Aorta (tissue), 5 donors: Measurements from ENCODE around the gene ARL5A. TPM values are rescaled to one million over a fixed set of nuclear protein-coding genes. Genes with fewer than 3 reads are reported as not detected.

Experiments used
- ATAC-seq: fragments of 200-7000 bp; cut with Tn5 transposase; one replicate; pipeline ENCODE4 v1.9.1; 2022; ENCODE audit warnings: moderate library complexity; ENCODE audit not compliant: low FRiP score
- DNase-seq, 2 donors: peaks; one replicate each; pipeline ENCODE4 v3.0.0-alpha.2; 2020
- H3K27ac ChIP-seq, 2 donors: one replicate each; pipeline ENCODE4 v1.5.1; 2013; ENCODE audit warnings: low read length in 2 of 2, mild to moderate bottlenecking in 2 of 2, moderate library complexity in 2 of 2, control low read depth in 1 of 2, inconsistent platforms in 1 of 2, low read depth in 1 of 2
- H3K27me3 ChIP-seq, 2 donors: one replicate each; pipeline ENCODE4 v1.6.1; 2013; ENCODE audit warnings: control low read depth in 1 of 2, low read length in 1 of 2, mild to moderate bottlenecking in 1 of 2, moderate library complexity in 1 of 2; ENCODE audit not compliant: insufficient read depth in 2 of 2, control insufficient read depth in 1 of 2
- H3K36me3 ChIP-seq, 2 donors: one replicate each; pipeline ENCODE4 v1.6.1; 2013; ENCODE audit warnings: control low read depth in 1 of 2, low read length in 1 of 2, mild to moderate bottlenecking in 1 of 2; ENCODE audit not compliant: insufficient read depth in 2 of 2, control insufficient read depth in 1 of 2
- H3K4me1 ChIP-seq, 2 donors: one replicate each; pipeline ENCODE4 v1.6.1; 2013; ENCODE audit warnings: low read length in 2 of 2, control low read depth in 1 of 2, mild to moderate bottlenecking in 1 of 2, moderate library complexity in 1 of 2; ENCODE audit not compliant: insufficient read depth in 2 of 2, control insufficient read depth in 1 of 2
- H3K4me3 ChIP-seq, 2 donors: one replicate each; pipeline ENCODE4 v1.5.1; 2013; ENCODE audit warnings: low read length in 2 of 2, control low read depth in 1 of 2, mild to moderate bottlenecking in 1 of 2
- H3K9me3 ChIP-seq: one replicate; pipeline ENCODE4 v1.6.1; 2013; ENCODE audit warnings: mild to moderate bottlenecking, low read length; ENCODE audit not compliant: control insufficient read depth
- WGBS, 2 donors: extraction: QIAGEN DNeasy Blood & Tissue Kit; methylation state at CpG; one replicate each; pipeline ENCODE4 v1.1.7; 2013; 5-methylcytosine and 5-hydroxymethylcytosine counted together
- intact Hi-C, 2 donors: fragments of 100-400 bp; cut with DNase I; formaldehyde crosslinking; loops; one replicate each; pipeline versions ENCODE4 v1.14.2 to v1.15.0; 2022
- polyA plus RNA-seq, 2 donors: library from polyadenylated mRNA; stranded (reverse); fragments of 200-250 nt; gene quantifications; one replicate each; pipeline ENCODE4 v1.2.3, GENCODE V29; 2013
- total RNA-seq, 2 donors: library from RNA; stranded (reverse); fragmentation: NEBNext Ultra II Directional; extraction: Animal tissue kit (Norgen Biotek cat#: 25700); gene quantifications; one replicate each; pipeline ENCODE4 v1.2.1, GENCODE V29; 2021
- donor health status: healthy with polysubstance abuse.
- donor health status: Bipolar disorder and iron deficiency.
- donor health status: DM: no; HTN: no; CAD: no.
- donor health status: DM: no; HTN: no; CAD: no.
- donor health status: DM: yes; HTN: yes; CAD: no.

The ARL5A gene
- total and polyA plus RNA-seq, 4 donors: 19.1 to 95.9 (median 77.8) TPM

GRCh38 chr2:151844211-151844896 is 16.1 kb upstream of the ARL5A start:
- intact Hi-C loops: no loop called here
- Histone ChIP-seq H3K36me3 (no peaks in the 10 kb centered on the region), H3K4me3 (no peak overlapping the region), H3K4me1 (peaks cover 2 to 3% of the 10 kb centered on the region in 2 donors), H3K27me3 (no peaks in the 10 kb centered on the region), H3K9me3 (no peaks in the 10 kb centered on the region), H3K27ac (peak overlapping the region; percentile 20 to 87)
- ATAC-seq (peak; percentile 49), DNase-seq (no peak)
- WGBS, 2 donors: 28 to 33% methylated on average over 6 of the region's 6 CpGs

GRCh38 chr2:151843691-151844061 is 15.5 kb upstream of the ARL5A start:
- 0 to 6% methylated on average over 1 of the region's 1 CpG for WGBS, 2 donors

GRCh38 chr2:151842830-151843690 is 14.8 kb upstream of the ARL5A start:
- no peak for DNase-seq
- intact Hi-C loops: no loop called here

More at GRCh38 chr2:151843691-151844061, 15.5 kb upstream of the ARL5A start:
- Histone ChIP-seq H3K36me3 (no peaks in the 10 kb centered on the region), H3K9me3 (no peaks in the 10 kb centered on the region), H3K4me1 (peaks cover 2 to 3% of the 10 kb centered on the region in 2 donors), H3K4me3 (no peak overlapping the region), H3K27ac (peak overlapping the region; percentile 13 to 87), H3K27me3 (no peaks in the 10 kb centered on the region)
- ATAC-seq: peak; percentile 62
- no peak for DNase-seq
- intact Hi-C loops: no loop called here

DNA sequence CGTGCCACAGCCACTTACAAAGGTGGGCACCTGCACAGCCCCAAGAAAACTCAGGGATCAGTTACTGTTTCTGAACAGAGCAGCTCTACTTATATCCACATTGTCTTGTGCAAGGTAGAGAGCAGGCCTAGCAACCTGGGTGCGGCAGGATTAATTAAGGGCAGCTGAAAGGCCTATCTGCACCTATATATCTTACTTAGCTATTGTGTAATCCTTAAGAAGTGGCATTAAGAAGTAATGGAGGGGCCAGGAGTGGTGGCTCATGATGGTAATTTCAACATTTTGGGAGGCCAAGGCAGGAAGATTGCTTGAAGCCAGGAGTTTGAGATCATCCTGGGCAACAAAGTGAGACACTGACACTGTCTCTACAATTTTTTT is 12.8 kb upstream of the ARL5A start:
- Histone ChIP-seq H3K27ac (no peak overlapping the region), H3K4me1 (peaks cover 2 to 3% of the 10 kb centered on the region in 2 donors), H3K9me3 (no peaks in the 10 kb centered on the region), H3K27me3 (no peaks in the 10 kb centered on the region), H3K36me3 (no peaks in the 10 kb centered on the region), H3K4me3 (no peak overlapping the region)
- WGBS, 2 donors: 95 to 100% methylated on average over 2 of the region's 2 CpGs
- intact Hi-C loops: no loop called here
- ATAC-seq: no peak
- no peak for DNase-seq

More at GRCh38 chr2:151842830-151843690, 14.8 kb upstream of the ARL5A start:
- Histone ChIP-seq H3K27ac (peak overlapping the region; percentile 13 to 82), H3K36me3 (no peaks in the 10 kb centered on the region), H3K4me3 (no peak overlapping the region), H3K9me3 (no peaks in the 10 kb centered on the region), H3K27me3 (no peaks in the 10 kb centered on the region), H3K4me1 (peaks cover 2 to 3% of the 10 kb centered on the region in 2 donors)
- no peak for ATAC-seq
- 66 to 69% methylated on average over 8 of the region's 8 CpGs for WGBS, 2 donors

- no peaks in the 10 kb centered on the region for H3K36me3 ChIP-seq
- no peaks in the 10 kb centered on the region for H3K27me3 ChIP-seq
- H3K4me3 ChIP-seq: no peak overlapping the region
- H3K27ac ChIP-seq: no peak overlapping the region
- peaks cover 2 to 3% of the 10 kb centered on the region in 2 donors for H3K4me1 ChIP-seq
- no peaks in the 10 kb centered on the region for H3K9me3 ChIP-seq
- DNase-seq: no peak
- ATAC-seq: no peak
- intact Hi-C loops: no loop called here
- WGBS, 2 donors: 86 to 93% methylated on average over 5 of the region's 5 CpGs
Observed at GRCh38 chr2:151840216-151841046, 12.2 kb upstream of the ARL5A start.

DNA sequence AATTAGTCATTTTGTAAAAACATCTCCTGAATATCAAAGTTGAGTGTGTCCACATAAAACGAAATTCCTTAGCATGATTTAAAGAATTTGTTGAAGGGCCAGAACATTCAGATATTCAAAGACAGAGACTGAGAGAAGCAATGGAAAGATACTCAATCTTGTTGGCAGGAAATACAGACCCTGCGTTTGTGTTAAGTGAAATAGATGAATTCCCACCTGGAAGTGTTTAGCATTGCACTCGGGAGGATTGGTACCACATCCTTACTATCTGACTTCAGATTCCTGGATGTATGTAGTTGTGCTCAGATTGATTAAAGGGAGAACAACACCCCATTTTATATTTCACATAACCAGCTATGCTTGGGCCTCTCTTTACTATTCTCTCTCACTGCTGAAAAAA is 9.7 kb upstream of the ARL5A start:
- intact Hi-C loops: no loop called here
- Histone ChIP-seq H3K27me3 (no peaks in the 10 kb centered on the region), H3K27ac (no peak overlapping the region), H3K9me3 (no peaks in the 10 kb centered on the region), H3K4me1 (no peaks in the 10 kb centered on the region), H3K36me3 (no peaks in the 10 kb centered on the region), H3K4me3 (no peak overlapping the region)
- DNase-seq: no peak
- WGBS, 2 donors: 92 to 97% methylated on average over 3 of the region's 3 CpGs
- ATAC-seq: no peak

GRCh38 chr2:151833984-151834383 is 5.8 kb upstream of the ARL5A start:
- DNase-seq (no peak), ATAC-seq (no peak)
- no peak overlapping the region for H3K27ac ChIP-seq
- no peaks in the 10 kb centered on the region for H3K4me1 ChIP-seq
- WGBS, 2 donors: 95 to 96% methylated on average over 3 of the region's 3 CpGs
- H3K4me3 ChIP-seq: no peak overlapping the region
- no peaks in the 10 kb centered on the region for H3K27me3 ChIP-seq
- no peaks in the 10 kb centered on the region for H3K9me3 ChIP-seq
- no peaks in the 10 kb centered on the region for H3K36me3 ChIP-seq
- intact Hi-C loops: loop anchor here in 1 of 2 donors (5.0 kb wide), 1 partner anchor 38 kb away; no protein-coding TSS in a partner anchor

DNA sequence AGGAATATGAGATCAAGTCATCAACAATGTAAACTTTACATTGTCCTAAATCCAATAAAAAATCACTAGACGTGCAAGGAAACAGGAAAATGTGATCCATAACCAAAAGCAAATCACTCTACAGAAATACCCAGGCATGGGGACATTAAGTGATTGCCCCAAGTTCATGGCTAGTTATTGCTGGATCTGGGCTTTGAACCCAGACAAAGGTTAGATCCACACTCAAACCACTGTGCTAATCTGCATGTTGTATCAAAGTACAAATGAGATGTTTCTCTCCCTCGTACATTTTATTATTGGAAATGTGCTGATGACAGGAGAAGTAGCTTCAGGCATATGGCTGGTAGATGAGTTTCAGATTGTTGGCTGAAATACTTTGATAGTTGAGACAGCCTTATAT is 2.7 kb upstream of the ARL5A start:
- H3K27me3 ChIP-seq: no peaks in the 10 kb centered on the region
- DNase-seq: no peak
- 57 to 63% methylated on average over 2 of the region's 2 CpGs for WGBS, 2 donors
- no peak for ATAC-seq
- no peaks in the 10 kb centered on the region for H3K36me3 ChIP-seq
- H3K4me1 ChIP-seq: no peaks in the 10 kb centered on the region
- H3K4me3 ChIP-seq: no peak overlapping the region
- intact Hi-C loops: loop anchor here in 1 of 2 donors (5.0 kb wide), 1 partner anchor 41 kb away; no protein-coding TSS in a partner anchor
- H3K9me3 ChIP-seq: no peaks in the 10 kb centered on the region
- no peak overlapping the region for H3K27ac ChIP-seq
